Tibial nerve (tissue), 4 donors: ENCODE results near the gene RAB3D.

Experiments used
- CTCF ChIP-seq, 5 experiments: fragments of 200-600 bp in 3 of 5; fragments of 450-650 bp in 2 of 5; sonication (generic) in 3 of 5; IDR thresholded peaks; one replicate each; pipeline ENCODE4 v1.5.1; 2016 to 2019; ENCODE audit warnings: antibody characterized with exemption in 5 of 5, mild to moderate bottlenecking in 3 of 5, moderate library complexity in 2 of 5
- EP300 ChIP-seq, 2 donors: sonication (generic); formaldehyde crosslinking; IDR thresholded peaks; one replicate each; pipeline ENCODE4 v1.6.1; 2017; ENCODE audit warnings: antibody characterized with exemption in 2 of 2, mild to moderate bottlenecking in 1 of 2
- POLR2A ChIP-seq, 2 donors: fragments of 450-650 bp; IDR thresholded peaks; one replicate each; pipeline ENCODE4 v1.6.1; 2017; ENCODE audit warnings: antibody characterized with exemption in 2 of 2, mild to moderate bottlenecking in 2 of 2, moderate library complexity in 2 of 2

- no peak for TF ChIP-seq POLR2A (IDR thresholded peaks at IDR 0.05)
- TF ChIP-seq CTCF (IDR thresholded peaks at IDR 0.05): no peak
- TF ChIP-seq EP300 (IDR thresholded peaks at IDR 0.05): no peak
These were observed 24.9 kb upstream of the RAB3D start for GRCh38 chr19:11364296-11364904.
